Measurements from ENCODE around the gene ATE1. TPM values are rescaled to one million over a fixed set of nuclear protein-coding genes. Genes with fewer than 3 reads are reported as not detected.

The ATE1 gene
- total RNA-seq, 1 donor from 2014 or later: 22.6 TPM

DNA sequence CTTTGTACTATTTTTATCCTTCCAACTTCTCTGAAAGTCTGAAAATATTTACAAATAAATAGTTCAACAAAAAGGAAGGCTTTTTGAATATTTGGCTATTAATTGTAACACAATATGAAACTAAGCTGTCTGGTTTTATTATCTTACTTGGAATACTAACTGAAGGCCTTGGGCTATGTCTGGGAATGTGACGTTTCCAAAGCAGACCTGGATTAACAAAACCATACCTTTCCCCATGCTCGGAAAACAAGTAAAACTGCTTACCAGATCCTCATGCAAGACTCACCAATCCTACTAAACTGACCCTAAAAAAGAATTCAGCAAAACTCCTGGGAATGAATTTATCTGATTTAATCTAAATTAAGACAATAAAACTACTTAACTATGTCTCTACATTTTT lies 116.4 kb downstream of the ATE1 start:
- H4K20me1 ChIP-seq (ENCODE audit: insufficient read depth, low read length): peaks cover 4% of the 10 kb centered on the region
- TF ChIP-seq EZH2 (IDR thresholded peaks at IDR 0.05; ENCODE audit: insufficient read depth, low read length): no peak
- TF ChIP-seq, protein P1, sequence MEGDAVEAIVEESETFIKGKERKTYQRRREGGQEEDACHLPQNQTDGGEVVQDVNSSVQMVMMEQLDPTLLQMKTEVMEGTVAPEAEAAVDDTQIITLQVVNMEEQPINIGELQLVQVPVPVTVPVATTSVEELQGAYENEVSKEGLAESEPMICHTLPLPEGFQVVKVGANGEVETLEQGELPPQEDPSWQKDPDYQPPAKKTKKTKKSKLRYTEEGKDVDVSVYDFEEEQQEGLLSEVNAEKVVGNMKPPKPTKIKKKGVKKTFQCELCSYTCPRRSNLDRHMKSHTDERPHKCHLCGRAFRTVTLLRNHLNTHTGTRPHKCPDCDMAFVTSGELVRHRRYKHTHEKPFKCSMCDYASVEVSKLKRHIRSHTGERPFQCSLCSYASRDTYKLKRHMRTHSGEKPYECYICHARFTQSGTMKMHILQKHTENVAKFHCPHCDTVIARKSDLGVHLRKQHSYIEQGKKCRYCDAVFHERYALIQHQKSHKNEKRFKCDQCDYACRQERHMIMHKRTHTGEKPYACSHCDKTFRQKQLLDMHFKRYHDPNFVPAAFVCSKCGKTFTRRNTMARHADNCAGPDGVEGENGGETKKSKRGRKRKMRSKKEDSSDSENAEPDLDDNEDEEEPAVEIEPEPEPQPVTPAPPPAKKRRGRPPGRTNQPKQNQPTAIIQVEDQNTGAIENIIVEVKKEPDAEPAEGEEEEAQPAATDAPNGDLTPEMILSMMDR (IDR thresholded peaks at IDR 0.05; ENCODE audit: insufficient read depth, low read depth, low read length): no peak
- Mint-ChIP-seq H3K27me3 (ENCODE audit: low read depth, unreplicated experiment) (no peaks in the 10 kb centered on the region), H3K4me1 (ENCODE audit: low read depth, unreplicated experiment) (no peaks in the 10 kb centered on the region), H3K36me3 (ENCODE audit: low read depth, unreplicated experiment) (peaks cover 2% of the 10 kb centered on the region), H3K27ac (ENCODE audit: unreplicated experiment) (no peak overlapping the region), H3K9me3 (ENCODE audit: unreplicated experiment) (no peaks in the 10 kb centered on the region), H3K4me3 (ENCODE audit: unreplicated experiment) (no peak overlapping the region)
- H3K4me2 ChIP-seq (ENCODE audit: low read length): no peak overlapping the region
- no peak overlapping the region for H3K9ac ChIP-seq (ENCODE audit: low read length)
- DNase-seq (ENCODE audit: low read depth) (no peak), FAIRE-seq (no peak)
- no peaks in the 10 kb centered on the region for H3K27me3 ChIP-seq (ENCODE audit: insufficient read depth, low read length)
- H2AFZ ChIP-seq (ENCODE audit: low read depth, low read length): no peak overlapping the region
- H3K4me1 ChIP-seq (ENCODE audit: insufficient read depth, low read length): peaks cover 3% of the 10 kb centered on the region
- no peak overlapping the region for H3K27ac ChIP-seq (ENCODE audit: low read depth, low read length)
- no peak overlapping the region for H3K4me3 ChIP-seq (ENCODE audit: insufficient read depth, low read depth, low read length)
- no peaks in the 10 kb centered on the region for H3K9me3 ChIP-seq (ENCODE audit: insufficient read depth, low read depth, low read length)
- no peaks in the 10 kb centered on the region for H3K79me2 ChIP-seq (ENCODE audit: insufficient read depth, low read length)
- H3K36me3 ChIP-seq (ENCODE audit: insufficient read depth, low read length): no peaks in the 10 kb centered on the region

GRCh38 chr10:121808835-121809234 lies 119.0 kb downstream of the ATE1 start:
- Mint-ChIP-seq H3K36me3 (ENCODE audit: low read depth, unreplicated experiment) (no peaks in the 10 kb centered on the region), H3K4me1 (ENCODE audit: low read depth, unreplicated experiment) (no peaks in the 10 kb centered on the region)

DNA sequence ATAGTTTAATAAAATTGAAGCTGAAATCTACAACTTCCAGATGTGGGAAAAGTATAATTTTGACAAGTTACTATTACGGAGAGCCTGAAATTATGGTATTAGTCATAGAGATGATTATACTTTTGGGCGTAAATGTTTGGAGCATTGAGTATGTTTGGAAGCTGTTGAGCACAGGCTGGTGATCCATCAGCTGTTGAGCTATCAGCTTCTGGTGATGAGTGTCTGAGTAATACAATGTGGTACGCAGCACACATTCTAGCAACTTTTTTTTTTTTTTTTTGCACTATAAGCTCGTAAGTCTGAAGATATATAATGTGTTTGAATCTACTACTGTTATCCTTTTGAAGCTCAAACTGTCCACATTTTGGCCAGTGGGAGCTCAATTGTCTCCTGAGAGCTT lies 123.4 kb downstream of the ATE1 start:
- Mint-ChIP-seq H3K27ac (ENCODE audit: unreplicated experiment) (no peak overlapping the region), H3K36me3 (ENCODE audit: low read depth, unreplicated experiment) (no peaks in the 10 kb centered on the region), H3K27me3 (ENCODE audit: low read depth, unreplicated experiment) (no peaks in the 10 kb centered on the region), H3K9me3 (ENCODE audit: unreplicated experiment) (no peaks in the 10 kb centered on the region), H3K4me1 (ENCODE audit: low read depth, unreplicated experiment) (no peaks in the 10 kb centered on the region), H3K4me3 (ENCODE audit: unreplicated experiment) (no peak overlapping the region)
- Histone ChIP-seq H3K9ac (ENCODE audit: low read length) (no peak overlapping the region), H3K36me3 (ENCODE audit: insufficient read depth, low read length) (no peaks in the 10 kb centered on the region), H3K27ac (ENCODE audit: low read depth, low read length) (no peak overlapping the region), H3K4me2 (ENCODE audit: low read length) (peak overlapping the region; percentile 14), H3K9me3 (ENCODE audit: insufficient read depth, low read depth, low read length) (no peaks in the 10 kb centered on the region), H4K20me1 (ENCODE audit: insufficient read depth, low read length) (no peaks in the 10 kb centered on the region), H3K4me1 (ENCODE audit: insufficient read depth, low read length) (no peaks in the 10 kb centered on the region), H3K4me3 (ENCODE audit: insufficient read depth, low read depth, low read length) (no peak overlapping the region), H3K27me3 (ENCODE audit: insufficient read depth, low read length) (no peaks in the 10 kb centered on the region), H2AFZ (ENCODE audit: low read depth, low read length) (no peak overlapping the region), H3K79me2 (ENCODE audit: insufficient read depth, low read length) (no peaks in the 10 kb centered on the region)
- no peak for TF ChIP-seq EZH2 (IDR thresholded peaks at IDR 0.05; ENCODE audit: insufficient read depth, low read length)
- TF ChIP-seq, protein P1 (IDR thresholded peaks at IDR 0.05; ENCODE audit: insufficient read depth, low read depth, low read length): no peak
- FAIRE-seq: no peak
- DNase-seq (ENCODE audit: low read depth): peak; percentile 87

More at GRCh38 chr10:121808835-121809234, 119.0 kb downstream of the ATE1 start:
- Histone ChIP-seq H4K20me1 (ENCODE audit: insufficient read depth, low read length) (peaks cover 4% of the 10 kb centered on the region), H3K79me2 (ENCODE audit: insufficient read depth, low read length) (no peaks in the 10 kb centered on the region), H3K9ac (ENCODE audit: low read length) (no peak overlapping the region), H2AFZ (ENCODE audit: low read depth, low read length) (no peak overlapping the region), H3K27ac (ENCODE audit: low read depth, low read length) (no peak overlapping the region), H3K9me3 (ENCODE audit: insufficient read depth, low read depth, low read length) (no peaks in the 10 kb centered on the region), H3K4me1 (ENCODE audit: insufficient read depth, low read length) (peaks cover 3% of the 10 kb centered on the region), H3K27me3 (ENCODE audit: insufficient read depth, low read length) (no peaks in the 10 kb centered on the region), H3K36me3 (ENCODE audit: insufficient read depth, low read length) (no peaks in the 10 kb centered on the region), H3K4me3 (ENCODE audit: insufficient read depth, low read depth, low read length) (no peak overlapping the region), H3K4me2 (ENCODE audit: low read length) (no peak overlapping the region)
- no peak overlapping the region for H3K27ac Mint-ChIP-seq (ENCODE audit: unreplicated experiment)
- H3K27me3 Mint-ChIP-seq (ENCODE audit: low read depth, unreplicated experiment): no peaks in the 10 kb centered on the region
- no peak for DNase-seq (ENCODE audit: low read depth)
- no peak for FAIRE-seq
- H3K9me3 Mint-ChIP-seq (ENCODE audit: unreplicated experiment): no peaks in the 10 kb centered on the region
- TF ChIP-seq, protein P1 (IDR thresholded peaks at IDR 0.05; ENCODE audit: insufficient read depth, low read depth, low read length): no peak
- no peak for TF ChIP-seq EZH2 (IDR thresholded peaks at IDR 0.05; ENCODE audit: insufficient read depth, low read length)
- H3K4me3 Mint-ChIP-seq (ENCODE audit: unreplicated experiment): no peak overlapping the region
